ENCODE data around the gene SH3RF3.

The SH3RF3 gene

DNA sequence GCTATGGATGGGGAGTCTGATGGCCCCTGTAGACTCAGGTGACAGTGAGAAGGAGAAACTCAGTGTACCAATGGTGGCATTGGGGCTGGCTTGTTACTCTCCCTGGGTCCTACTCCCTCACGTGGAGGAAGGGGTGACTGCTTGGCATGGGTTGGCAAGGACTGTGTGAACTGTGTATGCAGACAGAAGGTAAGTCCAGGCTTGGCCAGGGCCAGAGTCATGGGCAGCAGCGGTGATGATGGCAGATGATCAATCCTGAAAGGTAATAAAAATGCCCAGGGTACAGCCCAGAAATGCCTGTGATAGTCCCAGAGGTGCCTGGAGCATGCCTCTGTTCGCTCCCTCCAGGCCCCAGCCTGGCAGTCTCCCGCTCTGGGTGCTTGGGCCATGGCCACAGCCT, 153.9 kb downstream of the SH3RF3 start:
- TF ChIP-seq, protein P1, sequence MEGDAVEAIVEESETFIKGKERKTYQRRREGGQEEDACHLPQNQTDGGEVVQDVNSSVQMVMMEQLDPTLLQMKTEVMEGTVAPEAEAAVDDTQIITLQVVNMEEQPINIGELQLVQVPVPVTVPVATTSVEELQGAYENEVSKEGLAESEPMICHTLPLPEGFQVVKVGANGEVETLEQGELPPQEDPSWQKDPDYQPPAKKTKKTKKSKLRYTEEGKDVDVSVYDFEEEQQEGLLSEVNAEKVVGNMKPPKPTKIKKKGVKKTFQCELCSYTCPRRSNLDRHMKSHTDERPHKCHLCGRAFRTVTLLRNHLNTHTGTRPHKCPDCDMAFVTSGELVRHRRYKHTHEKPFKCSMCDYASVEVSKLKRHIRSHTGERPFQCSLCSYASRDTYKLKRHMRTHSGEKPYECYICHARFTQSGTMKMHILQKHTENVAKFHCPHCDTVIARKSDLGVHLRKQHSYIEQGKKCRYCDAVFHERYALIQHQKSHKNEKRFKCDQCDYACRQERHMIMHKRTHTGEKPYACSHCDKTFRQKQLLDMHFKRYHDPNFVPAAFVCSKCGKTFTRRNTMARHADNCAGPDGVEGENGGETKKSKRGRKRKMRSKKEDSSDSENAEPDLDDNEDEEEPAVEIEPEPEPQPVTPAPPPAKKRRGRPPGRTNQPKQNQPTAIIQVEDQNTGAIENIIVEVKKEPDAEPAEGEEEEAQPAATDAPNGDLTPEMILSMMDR (IDR thresholded peaks at IDR 0.05; ENCODE audit: borderline replicate concordance, insufficient read depth, low read depth, low read length), result no peak
- H3K4me3 ChIP-seq (ENCODE audit: low read depth, low read length), result no peak overlapping the region

DNA sequence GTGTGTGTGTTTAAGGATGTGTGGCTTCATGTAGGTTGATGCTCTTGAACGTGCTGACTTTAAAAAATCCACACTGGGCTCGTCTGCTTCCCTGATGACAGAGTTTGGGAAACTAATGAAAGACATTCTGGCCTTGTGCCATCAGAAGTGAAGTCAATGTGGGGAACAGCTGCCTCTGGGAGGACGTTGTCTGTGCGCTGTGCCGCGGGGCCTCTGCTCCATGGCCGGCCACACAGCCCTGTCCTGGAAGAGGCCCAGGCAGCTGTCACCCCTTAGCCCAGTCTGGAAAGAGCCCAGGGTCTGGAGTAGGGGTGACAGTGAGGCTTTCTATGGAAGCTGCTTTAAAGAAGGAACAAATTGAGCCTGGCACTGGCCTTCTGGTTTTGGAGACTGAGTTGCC, 155.8 kb downstream of the SH3RF3 start:
- TF ChIP-seq, protein P1 (IDR thresholded peaks at IDR 0.05; ENCODE audit: borderline replicate concordance, insufficient read depth, low read depth, low read length), result no peak
- H3K4me3 ChIP-seq (ENCODE audit: low read depth, low read length), result no peak overlapping the region

DNA sequence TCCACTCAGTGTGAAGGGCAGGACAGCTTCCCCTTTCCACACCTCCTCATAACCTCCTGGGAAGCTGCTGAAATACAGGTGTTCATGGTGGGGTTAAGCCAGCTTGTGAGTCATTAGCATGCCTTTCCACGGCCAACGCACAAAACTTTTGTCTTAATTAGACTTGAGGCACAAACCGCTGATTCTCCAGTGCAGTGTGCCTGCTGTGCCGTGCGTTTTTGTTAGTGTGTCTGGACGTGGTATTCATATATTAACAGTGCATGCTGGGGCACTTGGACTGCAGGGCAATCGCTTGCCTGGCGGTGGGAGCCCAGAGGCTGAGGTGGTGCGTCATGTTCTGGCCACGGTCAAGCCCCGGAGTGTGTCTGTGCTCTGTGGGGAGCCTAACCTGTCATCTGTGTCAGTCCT, 156.2 kb downstream of the SH3RF3 start:
- no peak overlapping the region for H3K4me3 ChIP-seq (ENCODE audit: low read depth, low read length)
- TF ChIP-seq, protein P1 (IDR thresholded peaks at IDR 0.05; ENCODE audit: borderline replicate concordance, insufficient read depth, low read depth, low read length), result no peak

DNA sequence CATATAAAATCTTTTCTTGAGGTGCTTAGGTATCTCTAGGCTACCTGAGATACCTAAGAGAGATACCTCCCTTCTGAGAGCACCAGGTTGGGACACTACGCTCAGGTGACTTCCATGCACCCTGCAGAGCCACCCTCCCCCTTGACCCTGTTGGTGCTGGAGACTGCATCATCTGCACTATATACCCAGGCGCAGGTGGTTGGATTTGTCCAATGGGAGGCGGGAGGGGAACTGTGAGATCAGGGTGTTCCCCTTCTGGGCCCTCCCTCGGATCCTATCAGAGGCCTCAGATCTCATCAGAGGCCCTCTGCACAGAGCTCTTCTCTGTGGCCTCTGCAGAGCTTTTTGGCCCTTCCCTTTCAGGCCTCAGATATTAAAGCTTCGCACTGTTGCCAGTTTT, 158.4 kb downstream of the SH3RF3 start:
- TF ChIP-seq, protein P1 (IDR thresholded peaks at IDR 0.05; ENCODE audit: borderline replicate concordance, insufficient read depth, low read depth, low read length), result no peak
- no peak overlapping the region for H3K4me3 ChIP-seq (ENCODE audit: low read depth, low read length)

DNA sequence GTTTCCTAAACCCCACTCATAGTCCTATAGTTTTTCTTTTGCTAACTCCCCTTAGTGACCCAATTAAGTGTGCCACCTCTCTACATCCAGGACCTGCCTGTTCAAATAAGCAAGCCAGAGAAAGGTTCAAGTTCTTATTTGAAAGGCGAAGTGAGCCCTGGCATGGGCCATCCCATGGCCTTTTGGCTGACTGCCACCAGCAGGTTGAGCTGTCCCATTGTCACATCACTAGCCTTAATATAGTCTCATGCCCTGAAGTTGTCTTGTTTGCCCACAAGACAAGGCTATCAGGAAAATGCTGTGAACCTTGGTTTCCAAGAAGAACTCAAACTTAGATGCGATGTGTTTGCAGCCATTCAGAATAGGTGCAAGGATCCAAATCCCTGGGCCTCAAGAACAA, 158.8 kb downstream of the SH3RF3 start:
- no peak overlapping the region for H3K4me3 ChIP-seq (ENCODE audit: low read depth, low read length)
- TF ChIP-seq, protein P1 (IDR thresholded peaks at IDR 0.05; ENCODE audit: borderline replicate concordance, insufficient read depth, low read depth, low read length), result no peak

DNA sequence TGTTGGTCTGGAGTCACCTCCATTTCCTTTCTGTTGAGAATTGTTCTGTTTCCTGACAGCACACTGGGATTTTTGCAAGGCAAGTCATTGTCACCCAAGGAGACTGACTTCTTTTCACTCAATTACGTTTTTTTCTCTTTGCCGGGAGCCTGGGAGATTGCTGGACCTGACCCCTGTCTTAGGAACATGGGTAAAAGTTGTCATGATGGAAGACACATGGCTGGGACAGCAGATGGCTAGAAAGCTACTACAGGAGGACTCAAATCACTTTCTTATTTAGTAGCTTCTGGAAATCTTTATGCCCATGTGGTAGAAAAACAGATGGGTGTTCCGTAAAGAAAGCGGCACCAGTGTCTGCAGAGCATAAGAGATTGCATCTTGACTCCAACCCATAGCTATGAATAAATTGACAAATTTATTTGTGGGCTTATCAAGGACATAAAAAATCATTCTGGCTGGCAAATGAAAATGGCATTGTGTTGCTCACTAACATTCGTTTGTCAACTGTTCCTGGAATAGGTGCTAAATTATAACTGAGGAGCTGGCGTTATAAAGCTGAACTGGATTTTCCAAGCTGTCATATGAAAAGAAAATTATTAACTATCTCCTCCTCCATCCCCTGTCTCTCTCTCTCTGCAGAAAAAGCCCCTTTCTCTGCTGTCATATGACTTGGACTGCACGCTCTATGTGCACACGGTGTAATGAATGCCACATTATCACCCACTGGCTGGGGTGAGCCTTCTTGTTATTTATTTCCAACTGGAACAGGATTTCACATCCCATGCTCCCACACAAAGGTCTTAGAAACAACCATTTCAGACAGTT, 159.8 kb downstream of the SH3RF3 start:
- TF ChIP-seq, protein P1 (IDR thresholded peaks at IDR 0.05; ENCODE audit: borderline replicate concordance, insufficient read depth, low read depth, low read length), result no peak
- no peak overlapping the region for H3K4me3 ChIP-seq (ENCODE audit: low read depth, low read length)
